Measurements from ENCODE around the gene TNS1. TPM values are rescaled to one million over a fixed set of nuclear protein-coding genes. Genes with fewer than 3 reads are reported as not detected.
A peak's percentile ranks its signal among the peaks of the same experiment; 100 is the strongest.

TNS1 gene
- total RNA-seq, 2 donors from 2014 or later = 0.80 to 16.8 TPM

DNA sequence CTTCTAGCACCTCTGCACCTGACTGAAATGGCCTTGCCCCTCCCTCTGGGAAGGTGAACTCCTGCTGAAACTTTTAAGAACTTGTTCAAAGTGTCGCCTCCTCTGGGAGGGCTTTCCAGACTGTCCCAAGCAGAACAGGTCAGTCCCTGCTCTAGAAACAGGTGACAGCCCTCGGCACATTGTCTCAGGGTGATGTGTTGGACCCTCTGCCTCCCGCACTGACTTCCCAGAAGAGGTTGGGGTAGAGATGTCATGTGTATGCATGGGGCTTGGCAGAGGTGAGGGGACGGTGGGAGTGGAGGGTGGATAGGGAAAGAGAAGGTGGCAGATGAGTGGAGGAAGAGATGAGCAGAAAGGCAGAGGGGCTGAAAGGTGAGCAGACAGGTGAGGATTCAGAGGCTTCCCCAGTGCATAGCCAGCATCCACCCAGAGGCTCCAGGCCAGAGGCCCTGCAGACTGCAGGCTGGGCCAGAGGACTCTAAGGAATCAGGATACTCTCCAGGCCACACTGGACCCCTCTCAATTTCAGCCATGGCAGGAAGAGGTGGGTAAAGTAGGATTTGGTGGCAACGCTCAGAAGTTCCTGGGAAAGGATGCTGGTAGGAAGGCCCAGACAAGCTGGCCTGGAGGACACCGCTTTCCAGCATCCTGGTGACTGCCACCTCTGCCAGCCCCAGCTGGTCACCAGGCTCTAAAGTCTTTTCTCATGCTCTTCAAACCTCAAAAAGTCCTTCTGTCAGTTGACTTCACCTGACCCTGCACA lies 24.8 kb upstream of the TNS1 start:
- no peak overlapping the region for H3K27ac Mint-ChIP-seq
- ATAC-seq = no peak

DNA sequence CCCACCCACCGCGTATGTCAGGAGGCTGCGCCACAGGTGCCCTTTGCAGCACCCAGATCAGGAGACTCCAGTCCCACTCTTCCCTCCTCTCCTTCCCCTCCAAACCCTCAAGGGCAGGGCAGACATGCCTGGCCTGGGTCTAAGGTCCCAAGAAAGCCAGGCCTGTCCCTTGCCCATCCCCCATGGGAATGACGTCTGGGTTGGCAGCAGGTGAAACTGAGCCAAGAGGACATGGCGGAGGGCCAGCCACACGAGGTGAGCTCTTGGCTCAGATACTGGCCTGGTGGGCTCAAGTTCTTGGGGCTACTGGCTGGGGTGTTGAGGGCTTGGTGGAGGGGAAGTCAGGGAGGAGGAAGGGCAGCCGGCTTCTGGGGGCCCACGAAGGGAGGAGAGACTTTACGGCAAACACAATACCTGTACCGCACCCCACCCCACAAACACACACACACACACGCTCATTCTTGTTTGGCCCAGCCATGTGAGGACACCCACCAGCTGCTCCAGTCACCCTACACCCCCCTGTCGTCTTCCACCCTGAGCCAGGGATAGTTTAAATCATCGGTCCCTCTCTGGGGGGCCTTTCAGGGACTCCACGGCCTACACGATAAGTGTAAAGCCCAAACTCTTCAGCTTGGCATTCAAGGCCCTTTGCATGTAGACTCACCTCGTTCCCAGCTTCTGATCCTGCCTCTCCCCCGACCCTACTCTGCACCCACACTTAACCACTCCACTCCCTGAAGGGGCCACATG lies 24.1 kb upstream of the TNS1 start:
- Mint-ChIP-seq H3K4me3 (no peak overlapping the region), H3K4me1 (peaks cover 2% of the 10 kb centered on the region), H3K27ac (no peak overlapping the region), H3K36me3 (ENCODE audit: low read depth) (no peaks in the 10 kb centered on the region), H3K27me3 (no peaks in the 10 kb centered on the region)
- no peak for DNase-seq
- ATAC-seq = no peak
- no peaks in the 10 kb centered on the region for H3K9me3 ChIP-seq (ENCODE audit: control insufficient read depth, low read length, poor library complexity, severe bottlenecking)

More for the DNA sequence above, 24.8 kb upstream of the TNS1 start:
- peaks cover 2% of the 10 kb centered on the region for H3K4me1 Mint-ChIP-seq
- H3K27me3 Mint-ChIP-seq = no peaks in the 10 kb centered on the region
- DNase-seq = no peak
- no peaks in the 10 kb centered on the region for H3K9me3 ChIP-seq (ENCODE audit: control insufficient read depth, low read length, poor library complexity, severe bottlenecking)
- no peaks in the 10 kb centered on the region for H3K36me3 Mint-ChIP-seq (ENCODE audit: low read depth)
- H3K4me3 Mint-ChIP-seq = no peak overlapping the region

- H3K4me3 Mint-ChIP-seq = no peak overlapping the region
Measured at GRCh38 chr2:218026244-218026643, 23.4 kb upstream of the TNS1 start.

GRCh38 chr2:218024871-218025270 lies 22.1 kb upstream of the TNS1 start:
- no peak for ATAC-seq
- H3K27me3 Mint-ChIP-seq = peaks cover 4% of the 10 kb centered on the region
- no peak overlapping the region for H3K4me3 Mint-ChIP-seq
- H3K27ac Mint-ChIP-seq = no peak overlapping the region
- H3K36me3 Mint-ChIP-seq (ENCODE audit: low read depth) = no peaks in the 10 kb centered on the region
- no peak for DNase-seq
- peaks cover 2% of the 10 kb centered on the region for H3K4me1 Mint-ChIP-seq
- no peaks in the 10 kb centered on the region for H3K9me3 ChIP-seq (ENCODE audit: control insufficient read depth, low read length, poor library complexity, severe bottlenecking)

More at GRCh38 chr2:218026244-218026643, 23.4 kb upstream of the TNS1 start:
- ATAC-seq (no peak), DNase-seq (no peak)
- no peak overlapping the region for H3K27ac Mint-ChIP-seq
- no peaks in the 10 kb centered on the region for H3K36me3 Mint-ChIP-seq (ENCODE audit: low read depth)
- no peaks in the 10 kb centered on the region for H3K27me3 Mint-ChIP-seq
- H3K9me3 ChIP-seq (ENCODE audit: control insufficient read depth, low read length, poor library complexity, severe bottlenecking) = no peaks in the 10 kb centered on the region
- peaks cover 2% of the 10 kb centered on the region for H3K4me1 Mint-ChIP-seq

GRCh38 chr2:218024336-218024735 lies 21.5 kb upstream of the TNS1 start:
- H3K9me3 ChIP-seq (ENCODE audit: control insufficient read depth, low read length, poor library complexity, severe bottlenecking) = no peaks in the 10 kb centered on the region
- Mint-ChIP-seq H3K4me3 (no peak overlapping the region), H3K27me3 (peaks cover 4% of the 10 kb centered on the region), H3K4me1 (peaks cover 2% of the 10 kb centered on the region), H3K36me3 (ENCODE audit: low read depth) (no peaks in the 10 kb centered on the region), H3K27ac (no peak overlapping the region)
- DNase-seq = no peak
- ATAC-seq = no peak

DNA sequence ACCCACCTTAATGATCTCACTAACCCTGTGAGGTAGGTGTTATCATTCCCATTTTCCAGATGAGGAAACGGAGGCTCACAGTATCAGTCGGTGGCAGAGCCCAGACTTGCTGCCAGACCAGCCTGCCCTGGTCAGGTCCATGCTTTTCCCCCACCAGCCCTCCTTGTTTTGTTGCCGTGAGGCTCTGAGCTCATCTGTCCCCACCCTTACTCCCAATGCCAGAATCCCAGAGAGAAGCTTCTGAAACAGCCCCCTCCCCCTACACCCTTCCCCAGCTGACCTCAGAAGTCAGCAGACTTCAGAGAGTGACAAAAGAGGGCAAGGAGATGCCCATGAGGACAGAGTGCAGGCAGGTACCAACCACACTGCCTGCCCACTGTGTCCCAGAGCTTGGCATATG lies 20.8 kb upstream of the TNS1 start:
- H3K27me3 Mint-ChIP-seq = peaks cover 4% of the 10 kb centered on the region
- no peak overlapping the region for H3K4me3 Mint-ChIP-seq
- no peaks in the 10 kb centered on the region for H3K9me3 ChIP-seq (ENCODE audit: control insufficient read depth, low read length, poor library complexity, severe bottlenecking)
- H3K27ac Mint-ChIP-seq = no peak overlapping the region
- no peaks in the 10 kb centered on the region for H3K36me3 Mint-ChIP-seq (ENCODE audit: low read depth)
- H3K4me1 Mint-ChIP-seq = peaks cover 2% of the 10 kb centered on the region
- DNase-seq = peak in 1 of 3 donors; percentile 2
- no peak for ATAC-seq

- Mint-ChIP-seq H3K36me3 (ENCODE audit: low read depth) (no peaks in the 10 kb centered on the region), H3K4me3 (no peak overlapping the region), H3K27ac (no peak overlapping the region), H3K4me1 (peaks cover 3% of the 10 kb centered on the region), H3K27me3 (peaks cover 4% of the 10 kb centered on the region)
- H3K9me3 ChIP-seq (ENCODE audit: control insufficient read depth, low read length, poor library complexity, severe bottlenecking) = no peaks in the 10 kb centered on the region
- ATAC-seq = no peak
- DNase-seq = no peak
Measured at GRCh38 chr2:218022851-218023530, 20.2 kb upstream of the TNS1 start.

GRCh38 chr2:218022131-218022850 lies 19.5 kb upstream of the TNS1 start:
- Mint-ChIP-seq H3K27me3 (peaks cover 4% of the 10 kb centered on the region), H3K4me1 (peaks cover 4% of the 10 kb centered on the region), H3K4me3 (no peak overlapping the region), H3K36me3 (ENCODE audit: low read depth) (no peaks in the 10 kb centered on the region), H3K27ac (no peak overlapping the region)
- DNase-seq = no peak
- no peaks in the 10 kb centered on the region for H3K9me3 ChIP-seq (ENCODE audit: control insufficient read depth, low read length, poor library complexity, severe bottlenecking)
- ATAC-seq = no peak

DNA sequence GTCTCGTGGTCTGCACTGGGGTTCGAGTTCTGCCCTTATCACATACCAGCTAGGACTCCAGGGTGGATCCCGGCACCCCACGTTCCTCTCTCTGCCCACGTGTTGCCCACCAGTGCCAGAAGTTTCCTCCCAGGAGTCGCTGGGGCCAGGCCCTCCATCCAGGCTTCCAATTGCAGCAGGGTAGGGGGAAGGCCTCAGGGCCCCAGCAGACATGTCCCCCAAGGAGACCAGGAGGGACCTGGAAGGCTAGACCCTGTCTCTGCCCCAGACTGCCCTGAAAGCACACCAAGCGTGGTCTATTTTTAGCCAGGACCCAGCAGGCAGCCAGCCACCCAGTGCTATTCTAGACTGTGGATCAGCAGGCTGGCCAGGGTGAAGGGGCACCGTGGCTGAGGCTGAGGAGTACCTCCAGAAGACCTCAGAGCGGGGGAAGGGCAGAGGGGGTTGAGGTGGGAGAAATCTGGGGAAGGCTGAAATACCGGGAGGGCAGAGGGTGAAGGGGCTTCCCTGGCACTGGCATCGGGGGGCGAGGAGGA lies 18.8 kb upstream of the TNS1 start:
- Mint-ChIP-seq H3K27me3 (peaks cover 4% of the 10 kb centered on the region), H3K4me3 (no peak overlapping the region), H3K27ac (no peak overlapping the region), H3K4me1 (peaks cover 5% of the 10 kb centered on the region), H3K36me3 (ENCODE audit: low read depth) (no peaks in the 10 kb centered on the region)
- DNase-seq (no peak), ATAC-seq (no peak)
- no peaks in the 10 kb centered on the region for H3K9me3 ChIP-seq (ENCODE audit: control insufficient read depth, low read length, poor library complexity, severe bottlenecking)

GRCh38 chr2:218020966-218021535 lies 18.3 kb upstream of the TNS1 start:
- Mint-ChIP-seq H3K27me3 (peaks cover 8% of the 10 kb centered on the region), H3K36me3 (ENCODE audit: low read depth) (no peaks in the 10 kb centered on the region)
- no peak for ATAC-seq

DNA sequence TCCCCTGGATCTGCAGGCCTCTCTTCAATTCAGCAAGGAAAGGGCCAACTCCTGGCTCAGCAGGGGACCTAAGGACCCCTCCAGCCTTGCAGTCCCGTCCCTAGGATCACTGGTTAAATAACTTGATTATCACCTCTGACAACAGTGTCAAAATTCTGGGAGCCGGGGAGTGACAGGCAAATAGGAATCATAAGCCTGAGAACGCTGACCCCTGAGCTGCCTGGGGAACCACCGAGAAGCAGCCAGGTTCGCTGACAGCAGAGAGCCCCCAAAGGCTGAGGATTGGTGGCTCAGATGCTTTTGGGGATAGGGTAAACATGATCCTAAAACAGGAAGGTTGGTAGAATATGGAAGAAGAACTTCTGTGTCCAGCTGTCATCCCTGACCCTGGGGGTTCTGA lies 17.5 kb upstream of the TNS1 start:
- H3K36me3 Mint-ChIP-seq (ENCODE audit: low read depth) = no peaks in the 10 kb centered on the region
- H3K9me3 ChIP-seq (ENCODE audit: control insufficient read depth, low read length, poor library complexity, severe bottlenecking) = no peaks in the 10 kb centered on the region

More at GRCh38 chr2:218020966-218021535, 18.3 kb upstream of the TNS1 start:
- no peak for DNase-seq
- no peaks in the 10 kb centered on the region for H3K9me3 ChIP-seq (ENCODE audit: control insufficient read depth, low read length, poor library complexity, severe bottlenecking)
- no peak overlapping the region for H3K4me3 Mint-ChIP-seq
- peaks cover 5% of the 10 kb centered on the region for H3K4me1 Mint-ChIP-seq
- no peak overlapping the region for H3K27ac Mint-ChIP-seq

GRCh38 chr2:218019411-218020060 lies 16.7 kb upstream of the TNS1 start:
- no peaks in the 10 kb centered on the region for H3K9me3 ChIP-seq (ENCODE audit: control insufficient read depth, low read length, poor library complexity, severe bottlenecking)
- H3K4me1 Mint-ChIP-seq = peaks cover 4% of the 10 kb centered on the region
- no peaks in the 10 kb centered on the region for H3K36me3 Mint-ChIP-seq (ENCODE audit: low read depth)
- ATAC-seq = no peak
- H3K27me3 Mint-ChIP-seq = peaks cover 11% of the 10 kb centered on the region
- no peak overlapping the region for H3K27ac Mint-ChIP-seq
- DNase-seq = no peak
- no peak overlapping the region for H3K4me3 Mint-ChIP-seq

More for the DNA sequence above, 17.5 kb upstream of the TNS1 start:
- H3K4me3 Mint-ChIP-seq = no peak overlapping the region
- H3K27ac Mint-ChIP-seq = no peak overlapping the region
- ATAC-seq (no peak), DNase-seq (no peak)
- peaks cover 8% of the 10 kb centered on the region for H3K27me3 Mint-ChIP-seq
- peaks cover 4% of the 10 kb centered on the region for H3K4me1 Mint-ChIP-seq
